ENCODE measurements around the gene DNAI2.

DNAI2 gene, protein sequence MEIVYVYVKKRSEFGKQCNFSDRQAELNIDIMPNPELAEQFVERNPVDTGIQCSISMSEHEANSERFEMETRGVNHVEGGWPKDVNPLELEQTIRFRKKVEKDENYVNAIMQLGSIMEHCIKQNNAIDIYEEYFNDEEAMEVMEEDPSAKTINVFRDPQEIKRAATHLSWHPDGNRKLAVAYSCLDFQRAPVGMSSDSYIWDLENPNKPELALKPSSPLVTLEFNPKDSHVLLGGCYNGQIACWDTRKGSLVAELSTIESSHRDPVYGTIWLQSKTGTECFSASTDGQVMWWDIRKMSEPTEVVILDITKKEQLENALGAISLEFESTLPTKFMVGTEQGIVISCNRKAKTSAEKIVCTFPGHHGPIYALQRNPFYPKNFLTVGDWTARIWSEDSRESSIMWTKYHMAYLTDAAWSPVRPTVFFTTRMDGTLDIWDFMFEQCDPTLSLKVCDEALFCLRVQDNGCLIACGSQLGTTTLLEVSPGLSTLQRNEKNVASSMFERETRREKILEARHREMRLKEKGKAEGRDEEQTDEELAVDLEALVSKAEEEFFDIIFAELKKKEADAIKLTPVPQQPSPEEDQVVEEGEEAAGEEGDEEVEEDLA

GRCh38 chr17:74274060-74274708 is at the start of gene DNAI2:
TSS of gene DNAI2 (plus strand) at chr17:74274234. CDS start at chr17:74281818, 7,584 bp downstream.
- peak; percentile 64 for DNase-seq

DNA sequence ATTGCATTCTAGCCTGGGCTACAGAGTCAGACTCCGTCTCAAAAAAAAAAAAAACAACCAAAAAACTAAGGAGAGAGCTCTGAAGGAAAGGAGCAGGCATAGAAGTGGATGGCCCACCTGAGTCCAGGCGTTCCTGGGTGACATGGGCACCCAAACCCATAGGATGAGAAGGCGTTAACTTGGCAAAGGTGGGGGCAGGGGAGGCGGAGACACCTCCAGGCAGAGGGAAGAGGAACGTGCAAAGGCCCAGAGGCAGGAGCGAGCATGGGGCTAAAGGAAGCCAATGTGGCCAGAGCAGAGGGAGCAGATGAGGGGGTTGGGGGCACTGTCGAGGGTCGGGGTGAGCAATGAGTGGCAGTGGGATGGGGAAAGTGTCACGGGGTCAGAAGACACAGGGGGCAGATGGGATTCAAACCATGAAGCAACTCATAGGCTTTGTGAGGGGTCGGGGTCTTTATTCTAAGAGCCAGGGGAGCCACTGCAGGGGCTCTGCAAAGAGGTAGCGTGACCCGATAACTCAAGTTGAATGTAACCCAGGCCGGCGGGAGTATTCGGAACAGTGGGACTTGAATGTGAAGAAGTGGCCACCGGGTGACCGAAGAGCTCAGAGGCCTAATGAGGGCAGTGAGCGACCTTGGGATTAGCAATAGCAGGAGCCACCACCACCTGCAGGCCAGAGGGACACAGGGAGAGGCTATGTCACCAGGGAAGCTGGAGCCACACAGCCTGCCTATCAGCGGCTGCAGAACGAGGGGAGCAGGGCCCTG is 48.9 kb upstream of the DNAI2 start:
- DNase-seq, result no peak

- DNase-seq, result no peak
These were observed 47.8 kb upstream of the DNAI2 start for GRCh38 chr17:74226252-74226651.

DNA sequence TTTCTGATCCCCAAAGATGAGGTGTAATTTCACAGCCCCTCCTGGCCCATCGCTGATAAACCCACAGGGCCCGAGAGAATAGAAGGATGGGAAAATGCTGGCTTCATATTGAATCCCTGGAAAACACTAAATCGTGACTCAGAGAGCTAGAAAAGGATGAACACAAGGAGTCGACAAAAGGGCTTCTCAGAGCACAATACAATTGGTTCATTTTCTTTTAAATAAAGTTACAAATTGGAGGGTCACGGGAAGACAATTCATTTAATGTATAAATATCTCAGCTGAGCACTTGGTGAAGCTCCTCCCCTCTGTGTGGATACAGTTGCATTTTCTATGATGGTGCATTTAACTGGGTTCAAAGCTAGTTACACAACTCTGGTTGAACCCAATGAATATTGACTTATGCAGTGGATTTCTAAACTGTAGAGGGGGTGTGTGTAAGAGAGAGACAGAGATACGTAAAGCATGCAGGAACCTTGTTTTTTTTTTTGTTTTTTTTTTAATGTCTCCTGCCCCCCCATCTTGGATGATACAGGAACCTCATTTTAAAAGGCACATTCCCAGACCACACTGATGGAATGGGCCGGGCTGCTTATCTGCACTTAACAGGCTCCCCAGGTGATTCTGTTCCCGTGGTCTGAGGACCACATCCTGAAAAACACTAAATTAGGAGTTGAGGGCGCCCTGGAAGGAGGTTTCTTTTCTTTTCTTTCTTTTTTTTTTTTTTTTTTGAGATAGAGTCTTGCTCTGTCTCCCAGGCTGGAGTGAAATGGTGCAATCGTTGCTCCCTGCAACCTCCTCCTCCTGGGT is 46.6 kb upstream of the DNAI2 start:
- no peak for DNase-seq

GRCh38 chr17:74228306-74228978 is 45.6 kb upstream of the DNAI2 start:
- no peak for DNase-seq

DNA sequence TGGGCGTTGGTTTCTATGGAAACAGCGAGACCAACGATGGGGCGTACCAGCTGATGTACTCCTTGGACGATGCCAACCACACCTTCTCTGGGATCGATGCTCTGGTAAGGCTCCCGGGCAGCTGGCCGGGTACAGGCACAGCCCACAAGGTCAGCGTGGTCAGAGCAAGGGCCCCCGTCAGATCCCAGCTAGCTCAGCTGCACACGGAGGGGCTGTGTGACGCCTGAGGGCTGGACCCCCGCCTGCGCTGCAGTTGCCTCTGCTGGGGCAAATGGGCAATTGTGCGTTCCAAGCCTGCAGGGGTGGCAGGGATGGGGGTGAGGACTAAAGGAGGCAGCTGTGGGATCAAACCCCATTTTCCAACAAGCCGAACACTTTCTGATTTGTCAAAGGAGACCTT is 43.1 kb upstream of the DNAI2 start:
- no peak for DNase-seq

- no peak for DNase-seq
These were observed 41.8 kb upstream of the DNAI2 start for GRCh38 chr17:74231928-74232907.

DNA sequence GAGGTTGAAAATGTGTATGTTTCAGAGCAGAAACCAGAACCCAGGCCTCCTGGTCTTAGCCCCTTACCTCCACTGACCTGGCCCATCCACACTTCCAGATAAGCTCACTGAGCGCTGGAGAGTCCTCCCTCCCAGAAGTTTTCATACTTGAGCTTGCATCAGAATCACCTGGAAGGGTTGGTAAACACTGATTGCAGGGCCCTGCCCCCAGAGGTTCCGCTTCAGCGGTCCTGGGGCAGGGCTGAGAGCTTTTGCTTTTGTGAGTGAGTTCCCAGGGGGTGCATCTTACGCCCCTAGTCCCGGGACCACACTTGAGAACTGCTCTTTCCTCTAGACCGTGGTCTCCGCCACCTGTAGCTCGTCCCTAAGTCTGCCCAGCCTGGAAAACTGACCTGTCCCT is 40.1 kb upstream of the DNAI2 start:
- no peak for DNase-seq

DNA sequence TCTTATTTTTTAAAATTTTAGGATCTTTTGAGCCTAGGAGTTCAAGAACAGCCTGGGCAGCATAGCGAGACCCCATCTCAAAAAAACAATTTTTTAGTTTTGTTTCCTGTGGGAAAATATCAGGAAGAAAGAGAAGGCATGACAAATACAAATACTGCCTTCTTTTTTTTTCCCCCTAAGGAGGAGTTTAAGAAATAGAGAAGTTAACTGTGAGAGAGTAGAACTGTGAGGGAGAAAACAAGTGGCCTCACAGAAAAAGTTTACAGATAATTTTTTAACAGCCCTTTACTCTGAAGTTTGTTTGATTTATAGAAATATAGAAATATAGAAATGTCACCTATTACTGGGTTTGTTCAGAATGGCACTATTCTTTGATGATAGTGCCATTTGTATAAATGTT is 39.5 kb upstream of the DNAI2 start:
- no peak for DNase-seq

GRCh38 chr17:74235040-74235581 is 38.9 kb upstream of the DNAI2 start:
- DNase-seq, result no peak

- DNase-seq, result no peak
These were observed 38.1 kb upstream of the DNAI2 start for GRCh38 chr17:74235911-74236371.

DNA sequence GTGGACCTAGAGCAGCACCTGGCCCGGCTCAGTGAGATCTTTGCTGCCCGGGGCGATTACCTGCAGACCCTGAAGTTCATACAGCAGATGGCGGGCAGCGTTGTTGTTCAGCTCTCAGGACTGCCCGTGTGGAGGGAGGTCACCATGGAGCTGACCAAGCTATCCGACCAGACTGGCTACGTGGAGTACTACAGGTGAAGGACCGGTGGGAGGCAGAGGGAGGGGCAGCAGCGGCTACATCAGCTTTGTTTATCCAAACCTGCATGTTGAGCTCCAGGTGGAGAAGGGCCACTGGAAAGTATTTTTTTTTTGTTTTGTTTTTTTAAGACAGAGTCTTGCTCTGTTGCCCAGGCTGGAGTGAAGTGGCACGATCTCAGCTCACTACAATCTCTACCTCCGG is 36.7 kb upstream of the DNAI2 start:
- DNase-seq, result no peak

GRCh38 chr17:74239172-74239571 is 34.9 kb upstream of the DNAI2 start:
- no peak for DNase-seq

DNA sequence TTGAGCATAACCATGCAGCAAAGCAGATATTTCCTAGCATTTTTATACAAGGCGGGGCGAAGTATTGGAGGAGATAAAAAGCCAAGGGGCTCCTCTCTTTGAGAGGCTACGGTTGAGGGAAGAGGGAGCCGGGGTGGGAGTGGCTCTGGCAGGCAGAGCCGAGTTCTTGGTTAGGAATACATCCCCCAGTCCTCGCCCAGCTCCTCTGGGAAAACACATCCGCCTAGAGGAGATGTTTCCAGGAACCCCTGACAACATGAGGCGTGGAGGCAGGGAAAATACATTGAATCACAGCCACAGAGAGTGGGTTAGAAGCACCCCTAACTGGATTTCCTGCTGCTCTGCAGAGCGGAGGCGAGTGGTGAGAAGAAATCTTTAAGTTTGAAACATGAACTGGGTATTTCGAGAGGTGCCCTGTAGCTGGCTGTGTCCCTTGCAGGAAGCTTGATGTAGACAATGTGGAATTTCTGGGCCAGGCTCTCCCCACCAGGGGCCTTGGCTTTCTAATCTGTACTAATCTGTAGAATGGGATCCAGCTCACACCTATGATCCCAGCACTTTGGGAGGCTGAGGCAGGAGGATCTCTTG is 33.3 kb upstream of the DNAI2 start:
- DNase-seq, result no peak

GRCh38 chr17:74241431-74241830 is 32.6 kb upstream of the DNAI2 start:
- DNase-seq, result no peak

- DNase-seq, result no peak
These were observed 32.2 kb upstream of the DNAI2 start for GRCh38 chr17:74241847-74242246.

- no peak for DNase-seq
These were observed 30.9 kb upstream of the DNAI2 start for GRCh38 chr17:74243013-74243755.

- no peak for DNase-seq
These were observed 29.9 kb upstream of the DNAI2 start for GRCh38 chr17:74244128-74244527.

DNA sequence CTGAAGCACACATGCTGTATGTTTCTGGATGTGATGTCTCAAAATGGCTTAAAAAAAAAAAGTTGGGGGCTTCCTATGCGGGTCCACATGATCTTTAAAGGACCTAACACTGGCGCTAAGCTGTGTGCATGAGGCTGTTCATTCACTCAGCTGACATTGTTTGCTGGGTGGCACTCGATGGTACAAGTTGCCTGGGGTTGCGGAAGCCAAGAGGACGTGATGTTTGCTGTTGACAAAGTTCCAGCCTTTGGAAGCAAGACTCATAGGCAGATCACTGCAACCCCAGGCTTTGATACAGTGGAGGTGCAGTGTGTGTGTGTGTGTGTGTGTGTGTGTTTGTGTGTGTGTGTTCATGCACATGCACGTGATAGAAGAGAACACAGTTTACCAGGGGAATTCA is 29.5 kb upstream of the DNAI2 start:
- DNase-seq, result no peak
